ENCODE results near the gene WWP2. TPM values are rescaled to one million over a fixed set of nuclear protein-coding genes. Genes with fewer than 3 reads are reported as not detected.

The WWP2 gene
- total RNA-seq, 3 donors from 2014 or later (not counting 1 experiment from before 2014, with no cell fraction given) = 72.8 to 95.6 (median 81.6) TPM

DNA sequence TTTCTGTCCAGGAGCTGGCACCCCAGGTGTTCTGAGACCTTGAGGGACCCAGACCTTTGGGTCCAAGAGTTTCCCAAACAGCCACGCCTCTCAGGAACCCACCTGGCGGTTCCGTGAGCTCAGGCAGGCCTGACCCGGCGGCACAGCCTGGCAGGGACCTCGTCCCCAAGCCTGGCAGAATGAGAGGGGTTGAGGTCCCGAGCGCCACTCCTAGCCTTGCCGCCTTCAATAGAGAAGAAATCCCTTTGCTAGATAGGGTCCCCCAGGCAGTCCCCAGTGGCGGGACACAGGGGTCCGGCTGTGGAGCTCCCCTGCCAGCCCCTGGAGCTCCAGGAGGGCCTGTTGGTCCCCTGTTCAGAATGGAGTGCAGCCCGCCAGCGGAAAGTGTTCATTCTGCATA is 178.5 kb downstream of the WWP2 start:
- Mint-ChIP-seq H3K36me3 (no peaks in the 10 kb centered on the region), H3K27ac (no peak overlapping the region), H3K4me3 (no peak overlapping the region), H3K4me1 (no peaks in the 10 kb centered on the region), H3K27me3 (ENCODE audit: low read depth in 2 of 2) (no peaks in the 10 kb centered on the region), H3K9me3 (no peaks in the 10 kb centered on the region)
- Histone ChIP-seq H3K36me3 (ENCODE audit: control insufficient read depth, insufficient read depth, low read length) (peaks cover 50% of the 10 kb centered on the region), H3K9me3 (ENCODE audit: control insufficient read depth, insufficient read depth, low read length) (no peaks in the 10 kb centered on the region), H3K4me3 (ENCODE audit: low read length) (no peak overlapping the region), H3K4me1 (ENCODE audit: control insufficient read depth, insufficient read depth, low read length) (no peaks in the 10 kb centered on the region), H3K27ac (ENCODE audit: low read length) (no peak overlapping the region), H3K27me3 (ENCODE audit: control insufficient read depth, insufficient read depth, low read length) (no peaks in the 10 kb centered on the region)
- WGBS (ENCODE audit: insufficient coverage) = 97% methylated on average over 13 of the region's 13 CpGs
- TF ChIP-seq, protein P1, sequence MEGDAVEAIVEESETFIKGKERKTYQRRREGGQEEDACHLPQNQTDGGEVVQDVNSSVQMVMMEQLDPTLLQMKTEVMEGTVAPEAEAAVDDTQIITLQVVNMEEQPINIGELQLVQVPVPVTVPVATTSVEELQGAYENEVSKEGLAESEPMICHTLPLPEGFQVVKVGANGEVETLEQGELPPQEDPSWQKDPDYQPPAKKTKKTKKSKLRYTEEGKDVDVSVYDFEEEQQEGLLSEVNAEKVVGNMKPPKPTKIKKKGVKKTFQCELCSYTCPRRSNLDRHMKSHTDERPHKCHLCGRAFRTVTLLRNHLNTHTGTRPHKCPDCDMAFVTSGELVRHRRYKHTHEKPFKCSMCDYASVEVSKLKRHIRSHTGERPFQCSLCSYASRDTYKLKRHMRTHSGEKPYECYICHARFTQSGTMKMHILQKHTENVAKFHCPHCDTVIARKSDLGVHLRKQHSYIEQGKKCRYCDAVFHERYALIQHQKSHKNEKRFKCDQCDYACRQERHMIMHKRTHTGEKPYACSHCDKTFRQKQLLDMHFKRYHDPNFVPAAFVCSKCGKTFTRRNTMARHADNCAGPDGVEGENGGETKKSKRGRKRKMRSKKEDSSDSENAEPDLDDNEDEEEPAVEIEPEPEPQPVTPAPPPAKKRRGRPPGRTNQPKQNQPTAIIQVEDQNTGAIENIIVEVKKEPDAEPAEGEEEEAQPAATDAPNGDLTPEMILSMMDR (IDR thresholded peaks at IDR 0.05) = no peak
- intact Hi-C loops (cut with micrococcal nuclease) = no loop called here
- DNase-seq = no peak
- ATAC-seq = no peak

DNA sequence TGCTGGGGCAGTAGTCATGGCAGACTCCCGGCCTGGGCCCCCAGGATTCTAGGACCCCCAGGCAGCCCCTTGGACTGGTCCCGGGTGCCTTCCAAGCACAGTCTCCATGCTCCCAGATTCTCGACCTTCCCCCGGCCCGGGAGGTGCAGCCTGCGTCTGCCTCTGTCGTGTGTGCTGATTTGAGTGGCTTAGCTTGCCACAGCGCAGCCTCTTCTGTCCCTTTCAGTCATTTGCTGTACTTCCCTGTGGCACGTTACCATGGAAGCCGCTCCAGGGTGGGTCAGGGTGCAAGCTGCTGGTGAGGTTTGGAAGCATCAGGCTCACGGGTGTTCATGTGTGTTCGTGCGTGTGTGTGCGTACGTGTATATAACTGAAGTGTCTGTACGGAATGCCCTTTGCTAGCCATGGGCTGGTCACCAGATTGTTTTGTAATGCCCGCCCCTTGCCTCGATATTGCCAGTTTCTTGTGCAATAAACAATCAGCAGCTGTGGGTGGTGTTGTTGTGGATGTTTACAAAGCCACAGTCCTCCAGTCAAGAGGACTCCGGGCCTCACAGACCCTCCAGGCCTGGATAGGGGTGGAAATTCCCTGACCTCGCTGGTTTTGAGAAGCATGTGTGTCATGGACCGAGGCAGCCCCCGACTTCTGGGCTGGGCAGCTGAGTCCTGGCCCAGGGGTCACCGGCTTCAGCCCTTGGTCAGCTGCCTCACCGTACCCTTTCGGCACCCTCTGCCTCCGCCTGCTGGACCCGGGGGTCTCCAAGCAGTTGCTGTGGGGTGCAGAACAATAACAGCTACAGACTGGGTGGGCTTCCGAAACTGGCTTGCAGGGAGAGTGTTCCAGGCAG is 179.3 kb downstream of the WWP2 start:
- H3K4me1 ChIP-seq (ENCODE audit: control insufficient read depth, insufficient read depth, low read length) = no peaks in the 10 kb centered on the region
- TF ChIP-seq, protein P1 (IDR thresholded peaks at IDR 0.05) = no peak
- H3K27ac Mint-ChIP-seq = no peak overlapping the region
- no peaks in the 10 kb centered on the region for H3K9me3 ChIP-seq (ENCODE audit: control insufficient read depth, insufficient read depth, low read length)
- 96% methylated on average over 28 of the region's 28 CpGs for WGBS (ENCODE audit: insufficient coverage)
- no peaks in the 10 kb centered on the region for H3K27me3 Mint-ChIP-seq (ENCODE audit: low read depth in 2 of 2)
- no peak overlapping the region for H3K27ac ChIP-seq (ENCODE audit: low read length)
- intact Hi-C loops (cut with micrococcal nuclease) = no loop called here
- no peaks in the 10 kb centered on the region for H3K9me3 Mint-ChIP-seq
- H3K27me3 ChIP-seq (ENCODE audit: control insufficient read depth, insufficient read depth, low read length) = no peaks in the 10 kb centered on the region
- no peak overlapping the region for H3K4me3 Mint-ChIP-seq
- DNase-seq = no peak
- H3K4me3 ChIP-seq (ENCODE audit: low read length) = no peak overlapping the region
- no peak for ATAC-seq
- H3K36me3 Mint-ChIP-seq = no peaks in the 10 kb centered on the region
- no peaks in the 10 kb centered on the region for H3K4me1 Mint-ChIP-seq
- peaks cover 42% of the 10 kb centered on the region for H3K36me3 ChIP-seq (ENCODE audit: control insufficient read depth, insufficient read depth, low read length)

DNA sequence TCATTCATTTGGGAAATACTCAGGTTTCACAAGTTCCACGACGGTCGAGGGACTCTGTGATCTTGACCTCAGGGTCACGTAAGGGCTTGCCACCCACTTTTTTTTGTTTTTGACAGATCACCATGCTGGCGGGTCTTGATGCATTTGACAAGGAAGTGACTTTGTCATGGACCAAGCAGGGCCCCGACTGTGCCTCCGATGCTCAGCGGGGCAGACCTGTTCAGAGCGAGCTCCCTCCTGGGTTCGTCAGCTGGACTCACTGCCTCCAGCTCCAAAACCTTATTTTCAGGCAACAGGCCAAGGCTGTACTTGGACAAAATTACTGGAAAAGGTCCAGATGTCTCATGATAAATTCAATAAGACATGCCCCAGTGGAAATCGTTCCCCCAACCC is 180.0 kb downstream of the WWP2 start:
- Histone ChIP-seq H3K27ac (ENCODE audit: low read length) (no peak overlapping the region), H3K4me1 (ENCODE audit: control insufficient read depth, insufficient read depth, low read length) (no peaks in the 10 kb centered on the region), H3K27me3 (ENCODE audit: control insufficient read depth, insufficient read depth, low read length) (no peaks in the 10 kb centered on the region), H3K4me3 (ENCODE audit: low read length) (no peak overlapping the region), H3K36me3 (ENCODE audit: control insufficient read depth, insufficient read depth, low read length) (peaks cover 35% of the 10 kb centered on the region), H3K9me3 (ENCODE audit: control insufficient read depth, insufficient read depth, low read length) (no peaks in the 10 kb centered on the region)
- DNase-seq (no peak), ATAC-seq (no peak)
- TF ChIP-seq, protein P1 (IDR thresholded peaks at IDR 0.05) = no peak
- Mint-ChIP-seq H3K27me3 (ENCODE audit: low read depth in 2 of 2) (no peaks in the 10 kb centered on the region), H3K4me1 (no peaks in the 10 kb centered on the region), H3K36me3 (no peaks in the 10 kb centered on the region), H3K4me3 (no peak overlapping the region), H3K9me3 (no peaks in the 10 kb centered on the region), H3K27ac (no peak overlapping the region)
- intact Hi-C loops (cut with micrococcal nuclease) = no loop called here
- WGBS (ENCODE audit: insufficient coverage) = 94% methylated on average over 11 of the region's 11 CpGs
